HL-60/S4 (cell line): ENCODE measurements around the gene ADAMTS2.
"Not testable (repeated sequence)": the region's sequence is repeated elsewhere in the genome, so short reads cannot be mapped to it uniquely, and the experiment has no call there.

Source experiments
- in situ Hi-C: fragments of 300-500 bp; cut with MboI; formaldehyde crosslinking; loops from 2 replicates; pipeline ENCODE4 v1.14.3; 2022; ENCODE audit warnings: low sequenced_read_pairs

ADAMTS2 gene

DNA sequence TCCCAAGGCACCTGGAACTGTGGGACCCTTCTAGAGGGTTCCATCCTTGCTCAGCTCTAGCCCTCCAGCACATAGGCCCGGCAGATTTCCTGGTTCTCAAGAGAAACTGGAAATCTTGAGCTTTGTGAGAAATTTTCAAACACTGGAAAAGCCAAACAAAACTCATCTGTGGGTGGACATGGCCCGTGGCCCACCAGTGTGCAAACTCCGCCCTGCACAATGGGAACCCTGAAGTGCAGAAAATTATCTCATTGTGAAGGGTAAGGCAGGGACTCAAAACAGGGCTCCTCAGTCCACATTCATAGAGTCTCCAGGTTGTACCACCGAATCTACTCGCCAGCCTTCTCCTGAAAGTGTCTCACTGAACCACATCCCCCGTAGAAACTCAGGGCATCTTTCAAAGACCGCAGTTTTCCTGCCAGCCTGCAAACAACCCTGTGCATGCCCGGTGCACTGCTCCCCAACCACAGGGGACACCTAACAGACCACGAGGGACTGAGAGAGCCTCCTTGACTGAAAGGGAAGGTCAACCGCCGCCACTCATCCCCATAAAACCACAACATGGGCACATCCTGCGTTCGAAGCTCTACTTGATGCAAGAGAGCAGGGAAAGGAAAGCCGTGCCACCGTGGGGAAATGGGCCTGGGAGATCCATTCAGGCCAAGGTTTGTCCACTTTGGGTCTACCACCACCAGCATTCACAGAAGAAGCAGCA is 18.1 kb downstream of the ADAMTS2 start:
- in situ Hi-C loops, result no loop called here

DNA sequence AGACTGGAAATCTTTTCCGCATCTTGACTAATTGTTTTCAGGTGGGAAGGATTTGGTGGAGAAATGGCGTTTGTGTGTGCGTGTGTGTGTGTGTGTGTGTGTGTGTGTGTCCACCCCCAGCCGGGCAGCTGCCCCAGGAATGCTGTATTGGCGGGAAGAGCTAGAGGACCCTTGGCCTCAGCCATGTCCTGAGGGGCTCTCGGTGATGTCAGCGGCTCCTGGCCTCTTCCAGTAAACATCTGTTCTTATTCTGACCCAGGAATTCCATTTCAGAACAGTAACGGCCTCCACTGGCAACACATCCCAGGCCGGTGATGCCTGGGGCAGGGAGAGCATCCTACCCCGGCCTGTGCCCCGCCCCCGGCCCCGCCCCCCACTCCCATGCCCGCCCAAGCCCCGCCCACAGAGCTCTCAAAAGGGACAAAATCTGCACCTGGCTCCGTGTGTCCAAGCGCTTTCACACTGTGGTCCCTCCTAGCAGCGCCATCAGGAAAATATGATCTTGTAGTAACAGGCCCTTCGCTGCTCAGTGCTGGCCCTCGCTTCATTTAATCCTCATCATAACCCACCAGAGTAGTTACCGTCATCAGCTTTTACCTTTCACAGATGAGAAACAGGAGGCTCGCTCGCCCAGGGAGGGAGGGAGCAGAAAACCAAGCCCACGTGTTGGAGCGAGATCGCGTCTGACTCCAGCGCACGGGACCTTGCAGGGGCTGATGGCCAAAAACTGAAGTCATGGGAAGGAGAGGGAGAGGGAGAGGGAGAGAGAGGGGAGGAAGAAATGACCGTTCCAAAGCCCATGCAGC is 18.9 kb downstream of the ADAMTS2 start:
- in situ Hi-C loops, result no loop called here

- in situ Hi-C loops, result no loop called here
Observed at GRCh38 chr5:179325296-179326031, 19.8 kb downstream of the ADAMTS2 start.

DNA sequence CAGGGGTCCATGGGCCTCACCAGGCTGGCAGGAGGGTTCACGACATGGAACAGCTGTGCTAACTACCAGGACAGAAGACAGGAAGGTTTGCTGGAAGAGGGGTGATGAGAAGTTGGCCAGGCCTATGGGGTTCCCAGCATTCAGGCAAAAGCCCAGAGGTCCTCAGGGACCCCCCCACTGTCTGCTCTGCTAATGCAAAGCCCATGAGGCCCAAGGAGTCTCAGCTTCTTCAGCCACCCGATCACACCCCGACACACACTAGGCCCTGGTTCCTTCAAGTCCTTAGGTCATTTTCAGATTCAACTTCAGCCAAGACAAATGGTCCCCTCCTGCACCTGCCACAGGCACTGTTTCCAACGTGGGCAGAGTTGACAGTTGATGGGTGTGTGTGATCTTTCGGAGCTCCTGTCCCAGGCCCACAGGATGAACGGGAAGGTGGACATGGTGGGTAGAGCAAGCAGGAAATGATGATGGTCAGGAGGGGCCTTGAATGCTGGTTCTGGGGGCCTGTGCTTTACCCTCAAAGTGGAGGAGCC is 20.4 kb downstream of the ADAMTS2 start:
- in situ Hi-C loops, result no loop called here

GRCh38 chr5:179324316-179324715 is 20.9 kb downstream of the ADAMTS2 start:
- in situ Hi-C loops, result not testable (repeated sequence)

DNA sequence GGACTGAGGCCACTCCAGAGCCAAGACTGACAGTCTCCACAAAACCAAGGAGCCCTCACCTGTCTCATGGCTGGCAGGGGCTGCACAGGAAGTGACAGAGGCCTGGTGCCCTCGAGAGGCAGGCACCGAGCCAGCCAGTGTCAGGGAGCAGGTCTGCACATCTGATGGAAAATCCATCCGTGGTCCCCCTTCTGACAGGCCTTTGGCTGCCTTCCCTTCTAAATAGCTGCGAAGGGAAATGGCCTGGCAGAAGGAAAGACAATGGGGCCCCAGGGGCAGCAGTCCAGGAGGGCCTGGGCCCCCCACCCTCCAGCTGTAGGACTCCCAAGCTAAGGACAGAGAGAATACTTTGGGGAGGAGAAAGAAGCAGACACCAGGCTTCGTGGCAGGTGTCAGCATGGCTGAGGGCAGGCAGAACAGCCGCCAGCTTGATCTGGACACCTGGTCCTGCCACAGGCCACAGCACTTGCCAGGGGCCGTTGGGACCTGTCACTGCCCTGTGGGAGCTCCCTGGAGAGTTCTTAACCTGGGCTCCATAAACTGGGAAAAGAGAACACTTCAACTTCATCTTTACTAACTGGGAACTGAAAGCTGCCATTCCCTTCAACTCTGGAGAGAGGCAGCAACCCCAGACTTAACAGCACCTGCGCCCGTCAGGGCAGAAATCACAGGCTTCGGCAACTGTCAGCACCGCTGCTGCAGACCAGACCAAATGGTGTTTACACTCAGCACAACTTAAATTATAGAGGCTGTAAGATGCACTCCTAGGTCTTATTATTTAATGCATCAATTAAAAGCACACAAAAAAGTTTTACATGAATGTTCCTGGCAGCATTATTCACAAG is 22.0 kb downstream of the ADAMTS2 start:
- in situ Hi-C loops, result no loop called here

DNA sequence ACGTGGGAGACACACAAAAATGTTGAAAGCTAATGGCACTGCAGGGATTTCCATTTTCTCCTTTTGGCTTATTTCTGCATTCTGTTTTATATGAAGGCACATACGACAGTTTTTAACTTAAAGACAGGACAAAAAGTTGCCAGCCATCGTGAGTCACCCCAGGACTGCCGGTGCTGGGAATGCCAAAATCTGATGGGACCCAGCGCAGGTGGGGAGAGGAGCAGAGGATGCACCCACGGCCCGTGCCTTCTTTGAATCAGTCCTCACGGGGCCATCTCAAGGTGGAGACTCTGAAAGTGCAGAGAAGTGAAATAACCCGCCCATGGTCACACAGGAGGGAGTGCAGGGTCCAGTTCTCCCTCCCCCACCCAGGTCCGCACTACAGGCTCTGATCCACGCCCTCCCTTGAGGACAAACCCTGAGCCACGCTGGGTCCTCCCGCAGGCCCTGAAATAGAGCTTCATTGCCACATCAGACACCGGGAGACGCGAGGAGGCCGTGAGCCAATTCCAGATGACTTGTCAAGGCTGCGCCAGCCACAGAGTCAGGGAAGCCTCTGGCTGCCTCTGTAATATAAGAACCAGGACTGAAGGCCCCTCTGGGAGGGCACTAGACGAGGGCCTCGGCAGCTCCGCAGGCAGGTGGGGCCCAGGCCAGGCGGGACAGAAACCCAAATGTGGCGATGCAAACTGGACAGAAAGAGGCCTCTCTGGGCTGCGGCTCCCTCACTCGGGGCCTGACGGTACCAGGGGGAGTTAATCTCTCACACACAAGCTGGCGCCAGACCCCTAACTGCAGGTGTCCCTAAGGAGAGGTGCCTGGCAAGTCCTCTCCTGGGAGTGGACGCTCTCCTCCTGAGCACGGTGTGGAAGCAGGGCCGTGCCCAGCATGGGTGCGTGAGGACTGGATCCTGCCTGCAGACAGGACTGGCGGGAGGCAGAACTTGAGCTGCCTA is 22.9 kb downstream of the ADAMTS2 start:
- in situ Hi-C loops, result no loop called here

DNA sequence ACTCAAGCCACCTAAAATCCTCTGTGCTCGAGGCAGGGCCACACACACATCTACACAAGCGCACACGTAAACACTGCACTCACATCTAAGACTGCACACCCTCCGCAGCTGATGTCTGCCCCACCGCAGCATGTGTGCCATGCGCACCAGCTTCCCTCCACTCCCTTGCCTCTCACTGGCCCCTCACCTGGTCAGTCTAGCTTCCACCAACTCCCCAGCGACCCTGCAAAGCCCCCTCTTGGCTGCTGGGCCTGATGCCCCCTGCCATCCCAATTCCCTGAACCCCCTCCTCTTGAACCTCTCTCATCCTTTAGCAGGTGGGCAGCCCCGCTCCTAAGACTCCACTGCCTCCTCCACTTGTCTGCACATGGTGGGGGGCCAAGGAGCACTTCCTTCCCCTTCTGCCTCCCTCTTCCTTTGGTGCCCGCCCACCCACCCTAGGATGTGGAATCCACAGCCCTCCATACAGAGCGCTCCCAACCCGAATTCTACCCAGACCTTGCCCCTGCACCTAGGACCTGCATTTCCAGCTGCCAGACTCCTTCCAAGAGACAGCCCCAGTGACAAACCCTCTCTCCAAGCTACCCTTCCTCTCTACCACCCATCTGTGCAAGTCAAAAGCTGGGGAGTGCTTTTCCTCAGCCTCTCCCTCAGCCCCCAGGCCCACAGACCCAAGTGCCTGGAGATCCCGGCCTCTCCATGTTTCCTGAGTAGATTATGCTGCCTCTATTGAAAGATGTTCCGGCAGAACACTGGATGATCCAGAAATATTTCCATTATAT is 23.9 kb downstream of the ADAMTS2 start:
- in situ Hi-C loops, result no loop called here

DNA sequence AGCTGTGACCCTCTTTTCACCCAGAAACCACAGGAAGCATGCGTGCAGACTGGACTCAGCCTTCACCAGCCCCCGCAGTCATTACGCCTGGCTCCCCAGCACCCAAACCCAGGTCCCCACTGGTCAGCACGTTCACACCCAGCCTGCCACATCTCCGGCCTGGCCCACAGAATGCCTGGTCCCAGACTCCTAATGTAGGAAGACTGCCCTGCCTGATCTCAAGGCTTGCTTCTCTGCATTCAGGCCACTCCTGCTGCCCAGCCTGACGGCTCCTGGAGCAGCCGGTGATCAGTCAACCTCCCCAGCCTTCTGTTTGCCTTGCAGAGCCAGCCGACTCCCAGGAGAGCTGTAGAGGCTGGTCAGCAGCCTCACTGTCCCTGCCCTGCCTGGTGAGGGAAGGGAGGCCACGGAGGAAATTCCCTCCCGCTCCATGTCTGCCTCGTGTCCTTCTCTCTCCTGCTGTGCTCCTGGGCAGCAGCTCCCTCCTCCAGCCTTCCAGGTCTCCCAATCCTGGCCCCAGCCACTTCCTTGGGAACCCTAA is 25.4 kb downstream of the ADAMTS2 start:
- in situ Hi-C loops, result no loop called here

DNA sequence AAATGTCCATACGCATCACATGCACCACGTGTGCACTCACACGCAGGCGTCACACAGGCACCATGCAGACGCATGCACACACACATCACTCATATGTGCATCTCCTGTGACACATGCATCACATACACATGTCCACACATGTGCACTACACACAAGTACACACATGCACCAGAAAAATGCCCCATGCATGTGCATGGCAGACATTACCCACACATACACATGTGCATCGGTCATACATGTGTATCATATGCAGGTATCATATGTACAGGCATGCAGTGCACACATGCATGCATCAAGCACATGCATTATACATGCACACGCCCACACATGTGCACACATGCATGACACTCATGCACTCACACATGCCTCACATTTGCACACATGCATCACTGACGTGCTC is 26.1 kb downstream of the ADAMTS2 start:
- in situ Hi-C loops, result no loop called here

GRCh38 chr5:179318221-179318955 is 26.9 kb downstream of the ADAMTS2 start:
- in situ Hi-C loops, result no loop called here

- in situ Hi-C loops, result no loop called here
Observed at GRCh38 chr5:179317411-179318220, 27.6 kb downstream of the ADAMTS2 start.

GRCh38 chr5:179316982-179317381 is 28.3 kb downstream of the ADAMTS2 start:
- in situ Hi-C loops, result no loop called here

DNA sequence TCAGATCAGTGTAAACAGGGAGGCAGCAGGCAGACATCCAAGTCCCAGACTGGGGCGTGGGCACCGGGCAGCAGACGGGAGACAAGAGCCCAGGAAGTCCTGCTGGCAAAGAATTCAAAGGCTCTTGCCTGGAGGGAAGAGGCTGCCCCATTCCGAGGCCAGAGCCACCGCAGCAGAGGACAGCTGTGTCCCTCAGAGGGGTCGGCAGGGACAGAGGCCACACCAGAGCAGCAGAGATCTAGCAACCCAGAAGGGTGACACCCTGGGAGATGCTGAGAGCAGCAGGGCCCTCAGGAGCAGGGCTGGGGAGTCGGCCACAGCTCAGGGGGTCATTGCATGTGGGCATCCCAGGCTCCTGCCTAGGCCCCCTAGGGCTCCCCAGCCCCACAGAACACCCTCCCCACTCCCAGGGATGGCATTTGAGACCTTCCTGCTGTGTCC is 29.1 kb downstream of the ADAMTS2 start:
- in situ Hi-C loops, result no loop called here

GRCh38 chr5:179315356-179315890 is 29.8 kb downstream of the ADAMTS2 start:
- in situ Hi-C loops, result no loop called here

- in situ Hi-C loops, result no loop called here
Observed at GRCh38 chr5:179314606-179315355, 30.5 kb downstream of the ADAMTS2 start.
